Measurements from ENCODE around the gene ARHGEF7.
"Not testable (repeated sequence)": the region's sequence is repeated elsewhere in the genome, so short reads cannot be mapped to it uniquely, and the experiment has no call there.

DNA sequence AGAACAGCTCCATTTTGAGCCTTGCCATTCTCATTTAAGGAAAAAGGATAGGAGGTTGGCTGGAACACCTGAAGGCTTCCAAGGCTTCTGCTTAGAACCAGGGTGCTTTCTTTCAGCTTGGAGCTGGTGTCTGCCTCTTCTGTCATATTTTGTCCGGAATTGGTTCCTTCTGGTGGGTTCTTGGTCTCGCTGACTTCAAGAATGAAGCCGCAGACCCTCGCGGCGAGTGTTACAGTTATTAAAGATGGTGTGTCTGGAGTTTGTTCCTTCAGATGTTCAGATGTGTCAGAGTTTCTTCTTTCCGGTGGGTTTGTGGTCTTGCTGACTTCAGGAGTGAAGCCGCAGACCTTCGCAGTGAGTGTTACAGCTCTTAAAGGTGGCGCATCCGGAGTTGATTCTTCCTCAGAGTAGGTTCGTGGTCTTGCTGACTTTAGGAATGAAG lies 74.0 kb downstream of the ARHGEF7 start:
- TF ChIP-seq, protein P1, sequence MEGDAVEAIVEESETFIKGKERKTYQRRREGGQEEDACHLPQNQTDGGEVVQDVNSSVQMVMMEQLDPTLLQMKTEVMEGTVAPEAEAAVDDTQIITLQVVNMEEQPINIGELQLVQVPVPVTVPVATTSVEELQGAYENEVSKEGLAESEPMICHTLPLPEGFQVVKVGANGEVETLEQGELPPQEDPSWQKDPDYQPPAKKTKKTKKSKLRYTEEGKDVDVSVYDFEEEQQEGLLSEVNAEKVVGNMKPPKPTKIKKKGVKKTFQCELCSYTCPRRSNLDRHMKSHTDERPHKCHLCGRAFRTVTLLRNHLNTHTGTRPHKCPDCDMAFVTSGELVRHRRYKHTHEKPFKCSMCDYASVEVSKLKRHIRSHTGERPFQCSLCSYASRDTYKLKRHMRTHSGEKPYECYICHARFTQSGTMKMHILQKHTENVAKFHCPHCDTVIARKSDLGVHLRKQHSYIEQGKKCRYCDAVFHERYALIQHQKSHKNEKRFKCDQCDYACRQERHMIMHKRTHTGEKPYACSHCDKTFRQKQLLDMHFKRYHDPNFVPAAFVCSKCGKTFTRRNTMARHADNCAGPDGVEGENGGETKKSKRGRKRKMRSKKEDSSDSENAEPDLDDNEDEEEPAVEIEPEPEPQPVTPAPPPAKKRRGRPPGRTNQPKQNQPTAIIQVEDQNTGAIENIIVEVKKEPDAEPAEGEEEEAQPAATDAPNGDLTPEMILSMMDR (IDR thresholded peaks at IDR 0.05) = not testable (repeated sequence)
- TF ChIP-seq ZFX (IDR thresholded peaks at IDR 0.05; ENCODE audit: borderline replicate concordance) = not testable (repeated sequence)
